GM19328 (cell line): Measurements from ENCODE around the gene TNRC6C.

Experiments
- ATAC-seq: cut with Tn5 transposase; IDR thresholded peaks from one replicate; pipeline ENCODE4 v1.9.1; 2021; ENCODE audit warnings: mild to moderate bottlenecking, moderate library complexity; ENCODE audit not compliant: unreplicated experiment

Gene TNRC6C

DNA sequence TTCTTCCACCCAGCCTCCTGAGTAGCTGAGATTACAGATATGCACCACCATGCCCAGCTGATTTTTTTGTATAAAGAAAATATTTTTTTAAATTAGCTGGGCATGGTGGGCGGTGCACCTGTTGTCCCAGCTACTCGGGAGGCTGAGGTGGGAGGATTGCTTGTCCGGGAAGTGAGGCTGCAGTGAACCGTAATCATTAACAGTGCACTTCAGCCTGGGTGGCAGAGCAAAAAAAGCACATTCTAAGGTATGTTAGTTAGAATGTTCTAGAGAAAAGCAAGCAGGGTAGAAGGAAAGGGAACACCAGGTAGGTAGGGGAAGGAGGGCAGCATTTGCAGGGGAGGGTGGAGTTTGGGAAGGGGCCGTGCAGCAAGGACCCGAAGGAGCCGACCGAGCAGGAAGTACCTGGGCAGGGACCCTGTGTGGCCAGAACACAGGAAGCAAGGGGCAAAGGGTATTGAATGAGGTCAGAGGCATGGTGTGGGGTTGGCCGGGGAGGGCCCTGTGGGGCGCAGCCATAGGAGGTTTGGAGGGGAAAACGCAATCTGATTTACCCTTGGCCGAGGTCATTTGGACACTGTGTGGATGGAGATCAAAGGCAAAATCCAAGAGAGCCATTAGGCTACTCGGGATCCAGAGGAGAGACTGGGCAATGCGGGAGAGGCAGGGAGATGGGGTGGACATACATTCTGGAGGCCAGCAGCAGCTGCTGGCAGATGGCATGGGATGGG is 189.9 kb downstream of the TNRC6C start:
- no peak for ATAC-seq

DNA sequence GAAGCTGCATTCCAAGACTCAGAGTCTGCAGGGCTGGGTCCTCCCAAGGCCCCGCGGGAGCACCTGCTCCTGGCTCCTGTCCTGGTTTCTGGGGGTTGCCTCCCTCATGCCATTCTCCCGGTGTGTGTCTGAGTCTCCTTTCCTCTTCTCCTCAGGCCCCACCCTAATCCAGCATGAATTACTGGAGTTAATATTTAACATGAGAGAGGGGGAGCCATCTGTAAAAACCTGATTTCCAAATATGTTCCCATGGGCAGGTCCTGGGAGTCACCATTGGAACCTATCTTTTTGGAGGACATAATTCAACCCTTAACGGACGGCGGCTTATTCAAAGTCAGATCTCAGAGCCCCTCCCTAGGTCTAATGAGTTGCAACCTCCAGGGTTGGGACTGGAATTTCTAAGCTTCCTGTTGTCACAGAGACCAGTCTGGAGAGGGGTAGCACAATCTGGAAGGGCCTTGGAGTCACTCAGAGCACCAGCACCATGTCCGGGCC is 193.1 kb downstream of the TNRC6C start:
- ATAC-seq: no peak

DNA sequence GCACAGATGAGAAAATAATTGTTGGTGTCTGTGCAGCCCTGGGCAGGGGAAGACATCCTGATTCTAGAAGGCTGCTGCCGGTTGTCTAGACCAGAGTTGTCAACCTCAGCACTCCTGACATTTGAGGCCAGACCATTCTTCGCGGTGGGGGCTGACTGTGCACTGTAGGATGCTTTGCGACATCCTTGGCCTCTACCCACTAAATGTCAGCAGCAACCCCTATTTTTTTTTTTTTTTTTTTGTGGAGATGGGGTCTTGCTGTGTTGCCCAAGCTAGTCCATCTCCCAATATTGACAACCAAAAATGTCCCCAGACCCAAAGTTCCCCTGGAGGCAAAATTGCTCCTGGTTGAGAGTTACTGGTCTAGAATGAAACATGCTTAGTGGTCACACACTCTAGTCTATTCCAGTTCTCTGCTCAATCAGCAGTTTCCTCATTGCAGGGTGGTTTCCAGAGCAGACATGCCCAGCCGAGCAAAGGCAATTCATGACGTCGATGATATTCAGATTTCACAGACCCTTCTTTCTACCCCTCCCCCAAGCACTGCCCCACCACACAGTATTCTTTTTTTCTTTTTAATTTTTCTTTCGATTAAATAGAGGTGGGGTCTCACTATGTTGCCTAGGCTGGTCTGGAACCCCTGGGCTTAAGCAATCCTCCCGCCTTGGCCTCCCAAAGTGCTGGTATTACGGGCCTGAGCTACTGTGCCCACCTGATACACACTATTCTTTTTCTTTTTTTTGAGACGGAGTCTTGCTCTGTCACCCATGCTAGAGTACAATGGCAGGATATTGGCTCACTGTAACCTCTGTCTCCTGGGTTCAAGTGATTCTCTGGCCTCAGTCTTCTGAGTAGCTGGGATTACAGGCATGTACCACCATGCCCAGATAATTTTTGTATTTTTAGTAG is 196.7 kb downstream of the TNRC6C start:
- no peak for ATAC-seq
